HuH-7 (cell line): Measurements from ENCODE around the gene CCDC9B.

Experiments used
- DNase-seq: peaks from one replicate; pipeline ENCODE4 v3.0.0; 2011; ENCODE audit warnings: low spot score

CCDC9B gene

DNA sequence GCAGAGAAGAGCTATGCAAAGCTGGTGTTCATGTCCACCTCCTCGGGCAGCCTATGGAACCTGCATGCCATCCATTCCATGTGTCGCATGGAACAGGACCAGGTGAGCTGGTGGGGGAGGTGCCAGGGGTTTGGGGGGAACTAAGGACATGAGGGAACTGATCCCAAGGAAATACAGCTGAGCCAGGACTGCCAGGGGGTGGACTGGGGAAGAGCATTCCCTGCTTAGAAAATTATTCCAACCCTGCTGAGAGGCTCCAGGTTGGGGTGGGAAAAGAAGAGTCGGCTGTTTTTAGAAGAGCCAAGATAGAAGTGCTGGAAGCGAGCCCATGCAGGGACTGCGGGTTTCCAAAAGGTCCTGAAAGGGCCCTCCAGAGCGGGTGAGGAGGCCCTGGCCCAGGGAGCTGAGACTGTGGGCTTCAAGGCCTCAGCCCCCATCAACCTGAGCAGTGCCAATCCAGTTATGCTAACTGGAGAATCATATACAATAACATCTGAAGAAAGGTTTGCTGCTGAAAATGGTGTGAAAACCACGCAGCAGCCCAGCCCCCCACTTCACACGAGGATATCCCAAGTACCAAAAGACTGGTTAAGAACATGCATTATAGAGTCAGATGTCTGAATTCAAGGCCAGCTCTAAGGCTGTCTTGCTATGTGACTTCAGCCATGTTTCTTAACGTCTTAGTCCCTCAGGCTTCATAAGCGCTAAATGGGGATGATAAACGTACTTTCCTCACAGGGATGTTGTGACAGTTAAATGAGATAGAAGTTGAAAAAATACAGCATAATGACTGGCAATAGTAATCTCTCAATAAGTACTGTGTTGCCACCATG, 25.1 kb upstream of the CCDC9B start:
- DNase-seq: no peak

- DNase-seq: no peak
These were observed 24.3 kb upstream of the CCDC9B start for GRCh38 chr15:40365016-40365415.

DNA sequence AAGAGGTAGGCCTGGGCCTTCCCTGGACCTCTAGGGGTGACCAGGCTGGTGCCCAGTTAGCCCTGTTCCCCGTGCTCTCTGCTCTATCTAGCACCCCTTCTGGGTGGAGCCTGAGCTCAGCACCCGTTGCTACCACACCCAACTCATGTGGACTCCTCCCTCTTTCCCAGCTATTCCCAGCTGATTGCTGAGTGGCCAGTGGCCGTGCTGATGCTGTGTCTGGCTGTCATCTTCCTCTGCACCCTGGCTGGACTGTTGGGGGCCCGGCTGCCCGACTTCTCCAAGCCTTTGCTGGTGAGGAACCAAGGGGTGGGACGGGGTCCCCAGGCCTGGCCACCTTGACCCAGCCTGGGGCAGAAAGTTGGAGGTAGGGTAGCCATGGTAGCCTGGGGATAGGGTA, 23.5 kb upstream of the CCDC9B start:
- DNase-seq: no peak

DNA sequence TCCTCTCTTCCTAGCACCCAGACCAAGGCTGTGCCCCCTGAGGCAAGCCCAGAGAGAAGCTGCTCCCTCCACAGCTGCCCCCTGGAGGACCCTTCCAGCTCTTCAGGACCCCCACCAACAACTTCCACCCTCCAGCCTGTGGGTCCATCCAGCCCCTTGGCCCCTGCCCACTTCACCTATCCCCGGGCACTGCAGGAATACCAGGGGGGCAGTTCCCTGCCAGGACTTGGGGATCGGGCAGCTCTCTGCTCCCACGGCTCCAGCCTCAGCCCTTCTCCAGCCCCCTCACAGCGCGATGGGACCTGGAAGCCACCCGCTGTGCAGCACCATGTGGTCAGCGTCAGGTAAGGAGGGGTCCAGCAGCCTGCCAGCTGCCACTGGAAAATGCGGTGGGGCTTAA, 22.9 kb upstream of the CCDC9B start:
- no peak for DNase-seq

GRCh38 chr15:40361640-40362039, 20.9 kb upstream of the CCDC9B start:
- DNase-seq: no peak

DNA sequence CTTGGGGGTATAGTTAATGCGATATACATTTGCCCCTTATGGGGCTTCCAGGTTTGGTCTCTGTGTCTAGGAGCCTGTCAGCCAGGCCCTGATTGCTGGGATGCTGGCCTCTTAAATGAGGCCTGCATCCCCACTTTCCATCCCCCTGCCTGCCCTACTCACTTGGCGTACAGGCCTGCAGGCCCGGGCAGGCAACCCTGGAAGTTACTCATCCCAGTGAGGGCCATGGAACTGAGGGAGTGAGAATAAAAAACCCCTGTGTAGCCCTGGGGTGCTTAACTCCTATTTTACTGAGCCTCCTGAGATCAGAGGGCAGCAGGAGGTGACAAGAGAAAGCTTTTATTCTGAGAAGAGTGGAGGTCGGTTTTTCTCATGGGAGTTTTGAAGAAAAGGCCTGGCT, 19.3 kb upstream of the CCDC9B start:
- DNase-seq: no peak

DNA sequence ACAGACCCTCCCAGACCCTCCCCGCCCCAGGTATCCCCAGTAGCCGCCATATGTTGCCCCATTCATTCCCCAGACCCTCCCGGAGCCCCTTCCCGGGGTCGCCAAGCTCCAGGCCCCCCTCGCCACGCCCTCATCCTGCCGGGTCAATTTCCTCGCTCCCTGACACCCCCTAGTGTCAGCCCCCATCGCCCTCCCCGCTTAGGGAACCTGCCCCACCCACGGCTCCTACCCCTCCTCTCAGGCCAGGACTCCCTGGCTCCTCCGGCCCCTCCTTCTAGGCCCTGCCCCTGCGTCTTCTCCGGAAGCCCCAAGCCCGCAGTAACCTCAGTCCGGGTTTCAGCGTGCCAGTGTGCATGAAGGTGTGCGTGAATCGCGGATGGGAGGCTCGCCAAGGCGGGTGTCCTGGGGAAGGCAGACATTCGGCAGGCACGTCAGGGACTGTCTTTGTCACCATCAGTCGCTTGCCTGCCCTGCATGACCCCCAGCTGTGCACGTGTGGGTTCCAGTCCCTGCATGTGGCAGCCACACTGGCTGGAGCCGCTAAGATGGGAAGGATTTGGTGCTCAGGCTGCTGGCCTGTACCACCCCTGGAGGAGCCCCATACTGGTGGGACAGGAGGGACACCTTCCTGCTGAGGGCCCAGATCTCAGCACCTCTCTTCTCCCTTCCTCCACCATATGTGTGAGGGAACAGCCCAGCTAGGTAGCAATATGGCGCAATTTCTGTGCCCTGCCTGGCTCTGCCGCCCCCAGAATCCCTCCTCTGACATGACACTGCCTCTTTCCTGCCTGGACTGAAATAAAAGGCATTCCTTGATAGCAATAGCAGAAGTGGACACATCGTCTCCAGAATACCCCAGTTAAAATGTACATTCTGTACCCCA, 18.0 kb upstream of the CCDC9B start:
- DNase-seq: no peak

- peak; percentile 98 for DNase-seq
These were observed 17.2 kb upstream of the CCDC9B start, which contains the start of gene DISP2 for GRCh38 chr15:40357723-40358470. DISP2 (plus strand) TSS chr15:40358219; CDS start chr15:40358322, 103 bp downstream.

DNA sequence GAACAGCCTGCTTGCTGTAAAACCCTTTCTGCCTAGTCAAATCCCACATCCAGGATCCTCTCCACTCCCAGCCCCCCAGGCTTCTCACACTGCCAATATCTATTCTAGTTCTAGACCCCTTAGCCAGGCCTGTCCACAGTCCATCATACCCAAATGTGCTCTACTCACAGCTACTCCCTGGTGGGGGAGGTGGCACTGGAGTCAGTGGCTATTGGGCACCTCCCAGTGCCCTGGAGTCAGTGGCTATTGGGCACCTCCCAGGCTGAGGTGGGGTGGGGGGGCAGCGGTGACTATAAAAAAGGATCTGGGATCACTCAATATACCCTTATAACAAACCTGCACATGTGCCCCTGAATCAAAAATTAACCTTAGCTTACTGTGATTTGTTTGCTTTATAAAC, 16.5 kb upstream of the CCDC9B start:
- DNase-seq: no peak

DNA sequence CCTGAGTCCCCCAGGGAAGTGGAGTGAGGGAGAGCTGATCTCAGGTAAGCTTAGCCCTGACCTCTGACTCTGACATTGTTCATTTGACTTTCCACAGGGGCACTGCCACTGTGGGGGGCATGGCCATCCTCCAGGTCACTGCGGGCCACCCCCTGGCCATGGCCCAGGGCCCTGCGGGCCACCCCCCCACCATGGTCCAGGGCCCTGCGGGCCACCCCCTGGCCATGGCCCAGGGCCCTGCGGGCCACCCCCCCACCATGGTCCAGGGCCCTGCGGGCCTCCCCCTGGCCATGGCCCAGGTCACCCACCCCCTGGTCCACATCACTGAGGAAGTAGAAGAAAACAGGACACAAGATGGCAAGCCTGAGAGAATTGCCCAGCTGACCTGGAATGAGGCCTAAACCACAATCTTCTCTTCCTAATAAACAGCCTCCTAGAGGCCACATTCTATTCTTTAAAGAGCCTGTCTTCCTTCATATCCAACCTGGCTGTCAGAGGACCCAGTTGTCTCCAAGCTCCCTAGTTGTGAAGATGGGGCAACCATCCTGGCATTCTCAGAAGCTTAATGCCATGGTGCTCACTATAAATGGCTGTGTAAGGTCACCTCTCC, 15.3 kb upstream of the CCDC9B start:
- no peak for DNase-seq

DNA sequence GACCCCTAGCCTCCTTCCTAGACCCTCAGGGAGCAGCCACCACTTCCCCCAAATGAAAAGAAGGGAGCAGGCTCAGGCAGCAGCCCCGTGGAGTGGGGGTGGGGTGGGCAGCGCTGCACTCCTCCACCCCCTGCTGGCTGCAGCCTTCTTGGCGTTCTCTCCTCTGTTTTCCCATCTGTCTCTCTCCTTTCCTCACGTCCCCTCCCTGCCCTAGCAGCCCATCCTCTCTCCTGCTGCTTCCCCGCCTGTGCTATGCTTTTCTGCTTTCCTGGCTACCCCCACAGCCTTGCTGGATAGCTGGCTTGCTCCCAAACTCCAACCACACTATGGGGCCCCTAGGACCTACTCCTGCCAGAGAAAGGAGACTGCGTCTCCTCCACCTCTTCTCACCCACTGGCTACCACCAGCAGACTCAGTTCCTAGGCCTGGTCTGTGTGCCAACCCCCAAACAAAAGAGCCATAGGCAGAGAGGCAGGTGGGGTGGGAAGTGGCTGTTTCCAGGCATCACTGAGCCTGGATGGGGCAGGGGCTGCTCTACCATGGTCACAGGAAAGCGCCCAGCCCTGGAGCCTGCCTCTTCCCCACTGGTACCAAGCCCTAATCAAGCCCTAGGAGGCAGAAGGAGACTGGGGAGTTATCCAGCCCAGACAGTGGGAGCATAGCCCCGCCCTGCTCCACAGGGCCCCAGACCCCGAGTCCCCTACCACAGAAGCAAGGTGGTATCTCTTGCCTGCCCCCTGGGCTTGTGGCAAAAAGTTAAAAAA, 13.9 kb upstream of the CCDC9B start:
- peak; percentile 74 for DNase-seq

- peak; percentile 62 for DNase-seq
These were observed 13.0 kb upstream of the CCDC9B start for GRCh38 chr15:40353697-40354096.

- no peak for DNase-seq
These were observed 11.7 kb upstream of the CCDC9B start for GRCh38 chr15:40352281-40352901.

DNA sequence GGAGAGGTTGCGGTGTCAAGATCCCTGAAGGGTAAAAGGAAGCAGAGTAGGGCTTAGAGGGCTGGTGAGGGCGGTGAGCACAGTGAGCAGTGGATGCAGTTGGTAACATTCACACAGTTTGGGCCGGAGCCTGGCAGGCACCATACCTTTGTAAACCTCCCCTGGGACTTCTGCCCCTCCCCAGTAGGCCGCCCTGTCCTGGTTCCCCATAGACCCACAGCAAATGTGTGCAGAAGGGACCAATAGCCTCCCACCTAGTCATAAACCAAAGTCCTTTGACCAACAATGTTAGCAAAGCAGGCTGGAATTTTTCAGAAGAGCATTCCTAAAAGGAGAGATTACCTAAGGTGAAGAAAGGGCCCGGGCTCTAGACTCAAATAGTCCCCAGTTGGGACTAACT, 8.4 kb upstream of the CCDC9B start:
- no peak for DNase-seq

DNA sequence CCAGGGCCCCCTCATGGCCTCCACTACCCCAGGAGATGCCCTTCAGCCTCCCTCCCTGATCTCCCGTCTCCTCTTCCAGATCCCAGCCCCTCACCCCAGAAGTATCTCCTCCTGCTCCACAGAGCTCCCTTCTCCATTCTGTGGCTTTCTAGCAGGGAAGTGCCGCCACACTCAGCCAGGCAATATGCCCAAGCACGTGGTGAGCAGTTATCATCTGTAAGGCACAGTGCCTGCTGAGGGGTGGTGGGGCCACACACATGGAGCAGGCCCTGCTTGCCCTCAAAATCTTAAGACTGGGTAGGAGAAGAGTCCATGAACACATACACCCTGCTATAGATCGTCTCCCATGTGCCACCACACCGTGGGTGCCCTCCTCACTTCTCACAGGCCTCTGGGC, 7.7 kb upstream of the CCDC9B start:
- no peak for DNase-seq

GRCh38 chr15:40347559-40348473, 7.1 kb upstream of the CCDC9B start:
- DNase-seq: no peak

- no peak for DNase-seq
These were observed 6.1 kb upstream of the CCDC9B start for GRCh38 chr15:40346579-40347558.

- no peak for DNase-seq
These were observed 5.3 kb upstream of the CCDC9B start for GRCh38 chr15:40345867-40346578.
